ENCODE data around the gene XK.
A peak's percentile ranks its signal among the peaks of the same experiment; 100 is the strongest.

The XK gene

DNA sequence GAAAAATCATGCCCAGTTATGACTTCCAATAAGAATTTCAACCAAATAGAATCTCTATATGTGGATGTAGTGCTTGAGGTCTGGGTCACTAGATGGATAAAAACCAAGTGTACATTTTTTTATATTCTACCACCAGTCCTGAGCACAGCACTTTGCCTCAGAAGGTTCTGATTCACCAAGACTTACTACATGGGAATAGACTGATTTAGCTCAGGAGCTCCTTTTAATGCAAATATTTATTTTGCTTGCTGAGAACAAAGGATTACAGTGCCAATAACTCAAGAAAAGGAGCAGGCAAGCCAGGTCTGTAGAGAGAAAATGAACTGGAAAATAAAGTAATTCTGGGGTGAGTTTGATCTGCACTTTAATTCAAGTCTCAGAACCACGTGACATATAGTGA, 6.4 kb upstream of the XK start:
- 0 out of 2 replicates have a peak, but pooled peaks cover 4% of the 10 kb centered on the region for H3K4me1 ChIP-seq (ENCODE audit: insufficient read depth, low read length)
- no peaks in the 10 kb centered on the region for H3K27me3 ChIP-seq (ENCODE audit: insufficient read depth, low read length)
- no peak overlapping the region for H3K9ac ChIP-seq (ENCODE audit: low read depth, low read length)
- H3K4me3 ChIP-seq (ENCODE audit: low read length) = no peak overlapping the region
- no peaks in the 10 kb centered on the region for H3K36me3 ChIP-seq (ENCODE audit: insufficient read depth, low read length)
- H3K9me3 ChIP-seq (ENCODE audit: insufficient read depth, low read depth, low read length) = no peaks in the 10 kb centered on the region
- H3K27ac ChIP-seq (ENCODE audit: low read depth, low read length) = no peak overlapping the region
- WGBS = 100% methylated on average over 1 of the region's 1 CpG

DNA sequence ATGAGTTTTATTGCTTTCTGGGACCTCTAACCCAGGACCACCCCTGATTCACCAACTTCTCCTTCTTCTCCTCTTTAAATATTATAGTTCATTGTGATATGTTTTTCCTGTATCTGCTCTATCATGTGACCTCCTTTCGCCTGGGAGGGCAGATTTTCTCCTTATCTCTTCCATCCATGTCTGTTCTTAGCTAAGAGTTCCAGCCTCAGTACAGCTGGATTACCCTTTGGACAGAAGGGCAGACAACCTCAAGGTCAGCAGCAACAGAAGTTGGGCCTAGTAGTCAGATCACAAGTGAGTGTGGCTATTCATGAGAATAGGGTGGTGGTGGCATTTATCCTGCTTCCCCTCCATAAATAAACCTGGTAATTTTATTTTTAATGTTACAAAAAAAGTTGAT, 5.7 kb upstream of the XK start:
- peaks cover 10% of the 10 kb centered on the region; the same call in 1 of the 2 replicates for H3K4me1 ChIP-seq (ENCODE audit: insufficient read depth, low read length)
- no peak overlapping the region for H3K9ac ChIP-seq (ENCODE audit: low read depth, low read length)
- no peak overlapping the region for H3K4me3 ChIP-seq (ENCODE audit: low read length)
- H3K27ac ChIP-seq (ENCODE audit: low read depth, low read length) = no peak overlapping the region
- 78% methylated on average over 1 of the region's 1 CpG for WGBS
- H3K36me3 ChIP-seq (ENCODE audit: insufficient read depth, low read length) = no peaks in the 10 kb centered on the region
- no peaks in the 10 kb centered on the region for H3K9me3 ChIP-seq (ENCODE audit: insufficient read depth, low read depth, low read length)
- H3K27me3 ChIP-seq (ENCODE audit: insufficient read depth, low read length) = no peaks in the 10 kb centered on the region

- H3K27me3 ChIP-seq (ENCODE audit: insufficient read depth, low read length) = peaks cover 13% of the 10 kb centered on the region
- no peaks in the 10 kb centered on the region for H3K9me3 ChIP-seq (ENCODE audit: insufficient read depth, low read depth, low read length)
- peaks cover 10% of the 10 kb centered on the region; the same call in 1 of the 2 replicates for H3K4me1 ChIP-seq (ENCODE audit: insufficient read depth, low read length)
- H3K36me3 ChIP-seq (ENCODE audit: insufficient read depth, low read length) = no peaks in the 10 kb centered on the region
- no peak overlapping the region for H3K9ac ChIP-seq (ENCODE audit: low read depth, low read length)
- H3K4me3 ChIP-seq (ENCODE audit: low read length) = no peak overlapping the region
- no peak overlapping the region for H3K27ac ChIP-seq (ENCODE audit: low read depth, low read length)
Measured at GRCh38 chrX:37684426-37684825, 1.2 kb upstream of the XK start.

DNA sequence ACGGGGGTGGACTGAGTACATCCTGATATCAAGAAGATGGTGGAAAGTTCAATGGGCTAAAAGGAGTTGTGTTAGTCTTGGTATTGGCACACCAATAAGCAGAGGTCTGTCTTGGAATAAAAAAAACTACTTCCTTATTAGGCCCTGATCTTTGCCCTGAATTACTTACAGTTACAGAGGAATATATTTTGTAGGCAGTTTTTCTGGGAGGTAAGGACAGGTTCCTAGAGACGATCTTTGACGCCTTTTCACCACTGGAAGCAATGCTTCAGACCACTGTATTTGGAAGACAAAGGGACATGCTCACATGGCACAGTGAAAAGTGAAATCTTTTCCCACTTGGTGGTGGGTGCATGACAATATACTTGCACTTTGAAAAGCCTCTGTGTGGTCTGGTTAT, 618 bp upstream of the XK start:
- no peak overlapping the region for H3K9ac ChIP-seq (ENCODE audit: low read depth, low read length)
- H3K27ac ChIP-seq (ENCODE audit: low read depth, low read length) = peak overlapping the region; percentile 37; the same call in 1 of the 2 replicates
- no peaks in the 10 kb centered on the region for H3K9me3 ChIP-seq (ENCODE audit: insufficient read depth, low read depth, low read length)
- H3K27me3 ChIP-seq (ENCODE audit: insufficient read depth, low read length) = peaks cover 13% of the 10 kb centered on the region
- H3K4me3 ChIP-seq (ENCODE audit: low read length) = no peak overlapping the region; the same call in 1 of the 2 replicates
- H3K36me3 ChIP-seq (ENCODE audit: insufficient read depth, low read length) = no peaks in the 10 kb centered on the region
- 41% methylated on average over 3 of the region's 3 CpGs for WGBS
- peaks cover 10% of the 10 kb centered on the region; the same call in 1 of the 2 replicates for H3K4me1 ChIP-seq (ENCODE audit: insufficient read depth, low read length)

- no peak overlapping the region for H3K27ac ChIP-seq (ENCODE audit: low read depth, low read length)
- H3K4me1 ChIP-seq (ENCODE audit: insufficient read depth, low read length) = peaks cover 10% of the 10 kb centered on the region; the same call in 1 of the 2 replicates
- H3K36me3 ChIP-seq (ENCODE audit: insufficient read depth, low read length) = no peaks in the 10 kb centered on the region
- no peak overlapping the region for H3K9ac ChIP-seq (ENCODE audit: low read depth, low read length)
- H3K4me3 ChIP-seq (ENCODE audit: low read length) = peak overlapping the region; percentile 47
- H3K27me3 ChIP-seq (ENCODE audit: insufficient read depth, low read length) = peaks cover 13% of the 10 kb centered on the region
- no peaks in the 10 kb centered on the region for H3K9me3 ChIP-seq (ENCODE audit: insufficient read depth, low read depth, low read length)
- WGBS = 81% methylated on average over 7 of the region's 9 CpGs
Measured at GRCh38 chrX:37686369-37686995, 891 bp downstream of the XK start.

DNA sequence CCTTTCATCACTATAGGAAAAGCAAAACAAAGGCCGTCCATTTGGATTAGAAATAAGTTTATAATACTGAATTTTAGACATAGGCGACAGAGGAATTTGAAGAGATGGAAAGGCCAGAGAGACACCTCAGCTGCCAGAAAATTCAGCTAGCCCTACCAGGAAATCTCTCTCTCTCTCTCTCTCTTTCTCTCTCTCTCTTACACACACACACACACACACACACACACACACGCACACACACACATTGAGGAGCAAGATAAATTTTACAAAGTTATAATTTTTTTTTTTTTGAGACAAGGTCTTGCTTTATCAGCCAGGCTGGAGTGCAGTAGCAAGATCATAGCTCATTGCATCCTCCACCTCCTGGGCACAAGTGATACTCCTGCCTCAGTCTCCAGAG, 1.4 kb downstream of the XK start:
- Histone ChIP-seq H3K36me3 (ENCODE audit: insufficient read depth, low read length) (no peaks in the 10 kb centered on the region), H3K9ac (ENCODE audit: low read depth, low read length) (no peak overlapping the region), H3K4me3 (ENCODE audit: low read length) (no peak overlapping the region), H3K4me1 (ENCODE audit: insufficient read depth, low read length) (peaks cover 10% of the 10 kb centered on the region; the same call in 1 of the 2 replicates), H3K27me3 (ENCODE audit: insufficient read depth, low read length) (peaks cover 13% of the 10 kb centered on the region), H3K9me3 (ENCODE audit: insufficient read depth, low read depth, low read length) (no peaks in the 10 kb centered on the region), H3K27ac (ENCODE audit: low read depth, low read length) (no peak overlapping the region)
- no CpG with 5 or more reads among the region's 3 CpGs for WGBS

DNA sequence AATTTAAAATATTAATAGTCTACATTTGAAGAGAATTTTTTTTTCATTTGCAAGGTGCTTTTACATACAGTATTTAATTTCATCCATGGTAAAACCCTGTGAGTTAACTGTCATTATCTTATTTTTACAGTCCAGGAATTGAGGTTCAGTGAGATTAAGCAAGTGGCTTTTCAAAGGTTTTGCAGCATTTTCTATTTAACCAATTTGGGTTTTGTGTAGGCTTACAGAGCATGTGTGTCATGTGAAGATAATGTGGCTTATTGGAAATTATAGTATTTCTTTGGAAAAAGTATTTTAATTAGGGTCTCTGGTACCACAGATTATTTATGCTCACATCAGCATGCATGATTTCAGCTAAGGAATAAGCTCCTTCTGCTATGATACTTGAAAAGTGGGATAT, 4.5 kb downstream of the XK start:
- Histone ChIP-seq H3K27me3 (ENCODE audit: insufficient read depth, low read length) (peaks cover 13% of the 10 kb centered on the region), H3K9me3 (ENCODE audit: insufficient read depth, low read depth, low read length) (no peaks in the 10 kb centered on the region), H3K9ac (ENCODE audit: low read depth, low read length) (no peak overlapping the region), H3K4me3 (ENCODE audit: low read length) (no peak overlapping the region), H3K27ac (ENCODE audit: low read depth, low read length) (no peak overlapping the region), H3K4me1 (ENCODE audit: insufficient read depth, low read length) (no peaks in the 10 kb centered on the region), H3K36me3 (ENCODE audit: insufficient read depth, low read length) (no peaks in the 10 kb centered on the region)

- Histone ChIP-seq H3K9ac (ENCODE audit: low read depth, low read length) (no peak overlapping the region), H3K9me3 (ENCODE audit: insufficient read depth, low read depth, low read length) (no peaks in the 10 kb centered on the region), H3K36me3 (ENCODE audit: insufficient read depth, low read length) (no peaks in the 10 kb centered on the region), H3K4me3 (ENCODE audit: low read length) (no peak overlapping the region), H3K27ac (ENCODE audit: low read depth, low read length) (no peak overlapping the region), H3K4me1 (ENCODE audit: insufficient read depth, low read length) (no peaks in the 10 kb centered on the region), H3K27me3 (ENCODE audit: insufficient read depth, low read length) (no peaks in the 10 kb centered on the region)
- WGBS = 100% methylated on average over 2 of the region's 3 CpGs
Measured at GRCh38 chrX:37692918-37693317, 7.3 kb downstream of the XK start.

DNA sequence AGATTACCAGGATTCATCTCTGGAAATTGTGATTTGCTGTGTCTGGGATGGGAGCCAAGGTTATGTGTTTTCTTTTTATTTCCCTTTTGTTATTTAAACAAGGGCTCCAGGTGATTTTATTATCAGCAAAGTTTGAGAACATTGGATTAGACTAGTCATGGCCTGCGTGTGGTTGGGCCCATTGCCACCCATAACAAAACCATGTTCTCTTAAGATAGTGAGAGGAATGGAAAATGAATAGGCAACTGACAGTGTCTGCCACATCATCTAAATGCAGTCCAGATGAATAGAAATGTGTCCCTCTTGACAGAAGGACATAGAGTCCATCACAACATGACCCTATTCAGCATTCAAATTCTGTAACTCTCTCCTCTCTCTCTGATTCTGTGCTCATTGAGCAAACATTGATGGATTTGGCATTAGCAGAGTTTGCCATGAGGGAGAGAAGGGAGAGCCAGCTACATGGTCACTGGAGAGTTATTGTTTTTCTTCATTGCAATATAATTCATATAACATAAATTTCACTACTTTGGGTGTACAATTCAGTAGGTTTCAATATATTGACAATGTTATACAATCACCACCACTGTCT, 11.7 kb downstream of the XK start:
- no peaks in the 10 kb centered on the region for H3K27me3 ChIP-seq (ENCODE audit: insufficient read depth, low read length)
- no peaks in the 10 kb centered on the region for H3K36me3 ChIP-seq (ENCODE audit: insufficient read depth, low read length)
- H3K4me3 ChIP-seq (ENCODE audit: low read length) = no peak overlapping the region
- 80% methylated on average over 1 of the region's 1 CpG for WGBS
- H3K9me3 ChIP-seq (ENCODE audit: insufficient read depth, low read depth, low read length) = no peaks in the 10 kb centered on the region
- no peaks in the 10 kb centered on the region for H3K4me1 ChIP-seq (ENCODE audit: insufficient read depth, low read length)
- no peak overlapping the region for H3K27ac ChIP-seq (ENCODE audit: low read depth, low read length)
- H3K9ac ChIP-seq (ENCODE audit: low read depth, low read length) = no peak overlapping the region

DNA sequence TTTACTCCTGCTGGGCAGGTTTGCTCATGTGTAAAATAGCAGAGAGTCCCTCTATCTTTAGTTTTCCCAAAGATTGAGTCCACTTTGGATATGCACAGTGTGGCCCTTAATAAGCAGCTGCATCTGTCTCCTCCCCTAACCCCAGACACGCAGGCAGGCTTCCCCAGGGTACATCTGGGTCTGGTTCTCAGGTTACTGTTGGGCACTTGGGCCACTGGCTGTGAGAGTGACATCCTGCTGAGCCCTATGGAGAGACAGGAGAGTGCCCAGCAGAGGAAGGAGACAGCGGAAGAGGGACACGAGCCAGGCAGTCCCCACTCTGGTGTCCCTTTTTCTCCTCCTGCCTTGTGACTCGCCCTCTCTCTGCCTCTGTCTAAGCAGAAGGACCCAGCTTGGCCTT, 16.0 kb downstream of the XK start:
- H3K4me1 ChIP-seq (ENCODE audit: insufficient read depth, low read length) = no peaks in the 10 kb centered on the region
- H3K9me3 ChIP-seq (ENCODE audit: insufficient read depth, low read depth, low read length) = no peaks in the 10 kb centered on the region
- 51% methylated on average over 3 of the region's 4 CpGs for WGBS
- H3K36me3 ChIP-seq (ENCODE audit: insufficient read depth, low read length) = no peaks in the 10 kb centered on the region
- H3K9ac ChIP-seq (ENCODE audit: low read depth, low read length) = no peak overlapping the region
- no peak overlapping the region for H3K4me3 ChIP-seq (ENCODE audit: low read length)
- no peak overlapping the region for H3K27ac ChIP-seq (ENCODE audit: low read depth, low read length)
- H3K27me3 ChIP-seq (ENCODE audit: insufficient read depth, low read length) = no peaks in the 10 kb centered on the region

DNA sequence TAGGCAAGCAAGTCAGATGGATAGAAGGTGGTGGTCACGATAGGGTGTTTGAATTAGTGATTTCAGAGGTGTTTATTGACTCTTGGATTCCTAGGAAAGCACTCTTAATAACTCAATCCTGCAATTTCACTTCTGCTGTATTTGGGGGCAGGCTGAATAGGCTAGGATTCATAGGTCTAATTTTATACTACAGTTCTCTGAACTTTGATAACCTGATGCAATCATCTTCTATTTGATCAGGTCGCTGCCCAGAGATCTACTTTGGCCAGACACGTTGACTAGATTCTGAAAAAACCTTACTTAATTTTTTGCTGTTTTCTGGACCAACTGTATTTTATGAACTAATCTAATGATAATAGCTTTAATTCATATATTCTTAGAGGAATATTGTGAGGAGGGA, 26.4 kb downstream of the XK start:
- no peaks in the 10 kb centered on the region for H3K9me3 ChIP-seq (ENCODE audit: insufficient read depth, low read depth, low read length)
- H3K36me3 ChIP-seq (ENCODE audit: insufficient read depth, low read length) = no peaks in the 10 kb centered on the region
- H3K27me3 ChIP-seq (ENCODE audit: insufficient read depth, low read length) = no peaks in the 10 kb centered on the region
- no peak overlapping the region for H3K9ac ChIP-seq (ENCODE audit: low read depth, low read length)
- no peak overlapping the region for H3K27ac ChIP-seq (ENCODE audit: low read depth, low read length)
- 100% methylated on average over 3 of the region's 3 CpGs for WGBS
- H3K4me3 ChIP-seq (ENCODE audit: low read length) = no peak overlapping the region
- no peaks in the 10 kb centered on the region for H3K4me1 ChIP-seq (ENCODE audit: insufficient read depth, low read length)

- 83% methylated on average over 2 of the region's 3 CpGs for WGBS
- Histone ChIP-seq H3K4me1 (ENCODE audit: insufficient read depth, low read length) (no peaks in the 10 kb centered on the region), H3K27me3 (ENCODE audit: insufficient read depth, low read length) (no peaks in the 10 kb centered on the region), H3K9ac (ENCODE audit: low read depth, low read length) (no peak overlapping the region), H3K9me3 (ENCODE audit: insufficient read depth, low read depth, low read length) (no peaks in the 10 kb centered on the region), H3K4me3 (ENCODE audit: low read length) (no peak overlapping the region), H3K27ac (ENCODE audit: low read depth, low read length) (no peak overlapping the region), H3K36me3 (ENCODE audit: insufficient read depth, low read length) (no peaks in the 10 kb centered on the region)
Measured at GRCh38 chrX:37712458-37712857, 26.9 kb downstream of the XK start.
